ENCODE data around the gene KIAA1755. TPM values are rescaled to one million over a fixed set of nuclear protein-coding genes. Genes with fewer than 3 reads are reported as not detected.

The KIAA1755 gene
- total RNA-seq, 1 experiment from 2014 or later: 0.17 TPM

DNA sequence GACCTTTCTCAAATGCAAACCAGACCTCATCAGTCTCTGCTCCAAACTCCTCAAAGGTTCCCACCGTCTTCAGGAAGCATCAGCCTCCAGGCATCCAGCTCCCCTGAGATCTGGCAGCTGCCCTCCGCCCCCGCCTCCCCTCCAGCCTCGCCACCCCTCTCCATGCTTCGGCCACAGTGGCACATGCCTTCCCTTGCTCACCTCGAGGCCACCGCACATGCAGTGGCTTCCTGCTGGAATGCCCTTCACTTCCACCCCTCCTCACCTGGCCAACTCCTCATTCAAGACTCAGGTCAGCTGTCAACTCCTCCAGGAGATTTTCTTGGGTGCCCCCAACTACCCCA is 13.4 kb downstream of the KIAA1755 start:
- Histone ChIP-seq H3K23me2 (ENCODE audit: insufficient read length, low read depth, low read length, poor library complexity, severe bottlenecking) (no peaks in the 10 kb centered on the region), H3K4me2 (ENCODE audit: insufficient read depth, insufficient read length, low read length) (no peak overlapping the region), H3K79me1 (ENCODE audit: insufficient read depth, low read depth, low read length, poor library complexity, severe bottlenecking) (no peaks in the 10 kb centered on the region), H4K20me1 (ENCODE audit: control insufficient read depth, insufficient read depth, insufficient read length) (no peaks in the 10 kb centered on the region), H3K79me2 (ENCODE audit: insufficient read depth, low read length) (no peaks in the 10 kb centered on the region), H4K5ac (ENCODE audit: insufficient read length, low read depth, low read length) (no peak overlapping the region), H2BK20ac (ENCODE audit: low read depth, low read length, poor library complexity, severe bottlenecking) (no peak overlapping the region), H2AK5ac (ENCODE audit: insufficient read length, low read length) (no peak overlapping the region), H2BK120ac (ENCODE audit: low read depth, low read length, poor library complexity, severe bottlenecking) (no peak overlapping the region), H2AFZ (ENCODE audit: low read length) (no peak overlapping the region), H3T11ph (ENCODE audit: low read length) (no peak overlapping the region), H4K8ac (replicated peaks; ENCODE audit: insufficient read length, low read depth, low read length) (no peak overlapping the region), H3K9ac (ENCODE audit: extremely low read depth, insufficient read length, low read length) (no peak overlapping the region), H4K91ac (ENCODE audit: insufficient read length, low read depth, low read length) (no peak overlapping the region), H3K4ac (ENCODE audit: low read depth, low read length) (no peak overlapping the region), H2BK5ac (ENCODE audit: insufficient read length, low read length) (no peak overlapping the region), H3K14ac (ENCODE audit: insufficient read depth, low read length) (no peak overlapping the region), H2BK15ac (ENCODE audit: low read depth, low read length) (no peak overlapping the region), H3K9me3 (ENCODE audit: control insufficient read depth, low read depth, low read length) (no peaks in the 10 kb centered on the region), H3K4me1 (ENCODE audit: insufficient read depth, low read length) (0 out of 2 replicates have a peak, but pooled peaks cover under 1% of the 10 kb centered on the region), H3K27me3 (ENCODE audit: insufficient read depth, low read length) (no peaks in the 10 kb centered on the region; the same call in 1 of the 2 replicates), H3K23ac (ENCODE audit: insufficient read length, low read depth, low read length) (no peak overlapping the region), H2BK12ac (ENCODE audit: insufficient read length, low read depth, low read length) (no peak overlapping the region), H3K56ac (ENCODE audit: insufficient read length, low read depth, low read length) (no peak overlapping the region), H3K18ac (ENCODE audit: insufficient read length, low read depth, low read length) (no peak overlapping the region), H3K27ac (ENCODE audit: insufficient read length, low read depth, low read length) (no peak overlapping the region)
- Mint-ChIP-seq H3K4me3 (no peak overlapping the region; a peak in 1 of 5 replicates), H3K9me3 (peaks cover 26 to 31% of the 10 kb centered on the region in 2 experiments), H3K36me3 (ENCODE audit: insufficient read depth in 1 of 3, low read depth in 3 of 3) (peaks cover 2 to 16% (median 7%) of the 10 kb centered on the region in 3 experiments; a peak in 6 of 7 replicates), H3K27ac (no peak overlapping the region; a peak in 1 of 7 replicates), H3K4me1 (peaks cover 5 to 26% of the 10 kb centered on the region in 2 experiments), H3K27me3 (ENCODE audit: low read depth) (peaks cover 5% of the 10 kb centered on the region)
- no peak for DNase-seq
- WGBS (ENCODE audit: extremely low coverage, insufficient read length, low lambda C conversion rate): no CpG with 5 or more reads among the region's 7 CpGs
- TF ChIP-seq, protein P1, sequence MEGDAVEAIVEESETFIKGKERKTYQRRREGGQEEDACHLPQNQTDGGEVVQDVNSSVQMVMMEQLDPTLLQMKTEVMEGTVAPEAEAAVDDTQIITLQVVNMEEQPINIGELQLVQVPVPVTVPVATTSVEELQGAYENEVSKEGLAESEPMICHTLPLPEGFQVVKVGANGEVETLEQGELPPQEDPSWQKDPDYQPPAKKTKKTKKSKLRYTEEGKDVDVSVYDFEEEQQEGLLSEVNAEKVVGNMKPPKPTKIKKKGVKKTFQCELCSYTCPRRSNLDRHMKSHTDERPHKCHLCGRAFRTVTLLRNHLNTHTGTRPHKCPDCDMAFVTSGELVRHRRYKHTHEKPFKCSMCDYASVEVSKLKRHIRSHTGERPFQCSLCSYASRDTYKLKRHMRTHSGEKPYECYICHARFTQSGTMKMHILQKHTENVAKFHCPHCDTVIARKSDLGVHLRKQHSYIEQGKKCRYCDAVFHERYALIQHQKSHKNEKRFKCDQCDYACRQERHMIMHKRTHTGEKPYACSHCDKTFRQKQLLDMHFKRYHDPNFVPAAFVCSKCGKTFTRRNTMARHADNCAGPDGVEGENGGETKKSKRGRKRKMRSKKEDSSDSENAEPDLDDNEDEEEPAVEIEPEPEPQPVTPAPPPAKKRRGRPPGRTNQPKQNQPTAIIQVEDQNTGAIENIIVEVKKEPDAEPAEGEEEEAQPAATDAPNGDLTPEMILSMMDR (conservative IDR thresholded peaks at IDR 0.05): no peak

Data from H9 (cell line).